Right forelimb (tissue), 1 donor: ENCODE measurements around the gene FXYD2.

Experiments
- DNase-seq: peaks from one replicate; pipeline ENCODE4 v3.0.0-alpha.2; 2018

Gene FXYD2

DNA sequence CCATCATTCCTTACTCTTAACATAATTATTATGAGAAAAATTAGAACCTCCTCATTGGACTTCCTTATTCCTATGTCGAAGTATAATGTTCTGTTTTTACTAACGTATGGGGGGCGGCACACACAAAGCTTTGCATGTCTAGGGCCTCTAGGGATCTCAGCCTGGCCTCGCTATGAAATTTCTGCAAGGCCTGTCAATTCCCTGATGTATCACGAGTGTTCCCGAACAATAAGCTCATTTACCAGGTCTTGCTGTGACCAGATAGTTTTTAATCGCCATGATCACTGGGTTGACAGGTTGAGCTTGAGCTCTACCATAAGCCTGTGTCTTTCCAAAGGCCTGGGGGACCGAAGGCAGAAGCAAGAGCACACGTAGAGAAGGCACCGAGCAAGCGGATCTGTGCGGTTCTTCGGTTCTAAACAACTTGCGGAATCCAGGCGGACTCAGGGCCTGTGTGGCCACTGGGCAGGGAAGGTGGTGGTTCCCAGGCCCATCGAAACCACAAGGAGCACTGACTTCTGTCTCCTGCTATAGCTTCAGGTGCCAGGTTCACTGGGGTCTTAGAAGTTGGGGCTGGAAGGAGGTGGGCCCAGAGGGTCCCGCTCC is 10.4 kb upstream of the FXYD2 start:
- peak; percentile 12 for DNase-seq

DNA sequence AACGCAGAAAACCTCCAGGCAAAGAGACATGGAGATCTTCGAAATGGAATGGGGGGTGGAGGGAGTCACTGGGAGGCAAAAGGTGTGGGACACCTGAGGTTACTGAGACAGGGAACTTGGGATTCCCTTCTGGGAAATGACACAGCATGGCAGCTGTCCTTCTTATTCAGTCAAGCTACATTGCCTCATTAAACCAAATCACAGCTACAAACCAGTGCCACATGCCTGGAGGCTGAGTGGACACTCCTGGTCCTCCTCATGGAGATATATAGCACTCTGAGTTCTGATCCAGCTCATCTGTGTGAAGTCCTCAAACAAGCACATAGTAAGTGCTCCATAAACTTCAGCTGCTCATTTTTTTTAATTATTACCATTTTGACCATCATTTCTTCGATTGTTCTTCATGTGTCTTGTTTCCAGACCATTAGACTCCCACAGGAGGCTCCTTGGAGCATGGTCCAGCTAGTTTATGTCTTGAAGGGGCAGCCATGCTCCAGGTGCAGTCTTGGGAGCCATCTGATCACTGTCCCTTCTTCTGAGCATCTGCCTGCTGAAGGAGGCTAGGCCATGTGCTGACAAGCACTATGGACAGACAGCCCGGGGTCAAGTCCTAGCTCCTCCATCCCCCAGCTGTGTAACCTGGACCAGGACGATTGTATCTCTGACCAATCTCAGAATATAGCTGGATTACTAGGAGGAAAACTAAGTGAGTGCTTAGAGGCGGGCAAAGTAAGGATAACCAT is 9.7 kb upstream of the FXYD2 start:
- DNase-seq: peak; percentile 18

GRCh38 chr11:117833401-117833891 is 8.9 kb upstream of the FXYD2 start:
- peak; percentile 43 for DNase-seq

DNA sequence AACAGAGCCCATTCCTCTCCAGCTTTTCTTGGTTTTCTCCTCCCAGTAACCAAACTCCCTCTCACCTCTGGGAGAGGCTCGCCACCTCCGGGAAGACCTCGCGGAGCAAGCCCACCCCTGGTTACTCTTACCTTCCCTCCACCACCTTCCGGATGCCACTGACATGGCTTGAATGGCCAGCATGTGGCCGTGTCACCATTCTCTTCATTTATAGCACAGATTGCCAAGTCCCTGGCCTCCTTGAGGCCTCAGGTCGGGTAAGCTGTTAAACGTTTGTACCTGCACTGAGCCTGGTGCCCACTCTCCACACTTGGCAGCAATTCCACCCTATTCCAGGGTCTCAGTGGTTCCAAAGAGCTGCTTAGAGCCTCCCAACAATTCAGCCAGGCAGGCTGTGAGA is 8.0 kb upstream of the FXYD2 start:
- no peak for DNase-seq

DNA sequence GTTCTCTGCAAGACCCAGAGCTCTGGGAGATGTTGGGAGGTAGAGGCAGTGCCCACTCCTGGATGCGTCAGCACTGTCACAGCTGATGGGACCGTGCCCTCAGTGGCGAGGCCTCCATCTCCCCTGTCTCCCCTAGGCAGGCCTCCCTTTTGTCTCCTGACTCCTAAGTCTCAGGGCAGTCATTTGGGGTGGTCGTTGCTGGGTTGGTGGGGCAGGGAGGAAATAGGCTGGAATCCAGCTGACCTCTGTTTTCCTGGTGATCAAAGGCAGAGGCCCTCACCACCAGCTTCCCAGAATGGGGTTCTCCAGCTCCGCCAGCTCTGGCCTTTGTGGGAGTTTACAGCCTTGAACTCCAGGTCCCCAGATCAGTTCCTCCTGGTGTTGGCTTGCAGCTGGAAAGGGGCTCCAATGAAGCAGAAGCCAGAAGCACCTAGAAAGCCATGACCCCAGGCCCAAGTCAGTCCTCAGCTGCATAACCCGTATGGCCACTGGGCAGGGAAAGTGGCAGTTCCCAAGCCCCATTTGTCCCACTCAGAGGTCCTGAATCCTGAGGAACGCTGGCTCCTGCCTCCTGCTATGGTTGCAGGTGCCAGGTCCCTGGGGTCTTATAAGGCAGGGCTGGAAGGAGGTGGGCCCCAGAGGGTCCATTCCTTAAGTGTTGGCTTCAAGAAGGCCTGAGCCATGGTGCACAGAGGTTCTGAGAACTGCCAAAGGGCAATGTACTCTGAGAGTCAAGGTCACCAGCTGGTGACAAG is 7.3 kb upstream of the FXYD2 start:
- DNase-seq: peak; percentile 30

DNA sequence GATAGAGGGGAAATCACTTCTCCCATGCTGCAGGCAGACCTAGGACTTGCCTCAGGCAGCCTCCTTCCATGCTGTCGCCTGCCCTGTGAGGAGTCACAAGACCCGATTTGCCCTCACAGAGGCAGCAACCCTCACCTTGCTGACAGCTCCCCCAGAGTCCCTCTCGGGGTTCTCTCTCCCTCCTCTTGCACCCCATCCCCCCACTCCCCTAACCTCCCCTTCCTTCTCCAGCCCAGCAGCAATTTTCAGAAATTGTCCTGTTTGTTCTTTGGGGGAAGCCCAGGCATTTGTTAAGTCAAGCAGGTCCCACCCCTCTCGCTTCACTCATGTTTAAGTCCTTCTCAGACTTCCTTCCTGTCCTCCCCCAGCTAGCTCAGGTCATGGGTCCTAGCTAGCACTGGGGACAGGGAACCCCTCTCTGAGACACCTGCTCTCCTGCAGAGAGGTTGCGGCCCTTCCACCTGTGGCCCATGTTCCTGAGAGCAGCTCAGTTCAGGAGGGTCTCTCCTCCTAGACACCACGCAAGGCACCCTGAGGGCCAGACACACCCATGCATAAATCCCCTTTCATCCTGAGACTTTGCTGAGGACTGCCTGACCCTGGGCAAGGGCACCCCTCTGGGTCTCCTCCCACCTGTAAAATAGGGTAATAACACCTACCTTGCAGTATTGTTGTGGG is 6.3 kb upstream of the FXYD2 start:
- peak; percentile 32 for DNase-seq

- DNase-seq: peak; percentile 37
Observed at GRCh38 chr11:117830072-117830471, 5.5 kb upstream of the FXYD2 start.

- DNase-seq: peak; percentile 40
Observed at GRCh38 chr11:117829369-117829725, 4.8 kb upstream of the FXYD2 start.

DNA sequence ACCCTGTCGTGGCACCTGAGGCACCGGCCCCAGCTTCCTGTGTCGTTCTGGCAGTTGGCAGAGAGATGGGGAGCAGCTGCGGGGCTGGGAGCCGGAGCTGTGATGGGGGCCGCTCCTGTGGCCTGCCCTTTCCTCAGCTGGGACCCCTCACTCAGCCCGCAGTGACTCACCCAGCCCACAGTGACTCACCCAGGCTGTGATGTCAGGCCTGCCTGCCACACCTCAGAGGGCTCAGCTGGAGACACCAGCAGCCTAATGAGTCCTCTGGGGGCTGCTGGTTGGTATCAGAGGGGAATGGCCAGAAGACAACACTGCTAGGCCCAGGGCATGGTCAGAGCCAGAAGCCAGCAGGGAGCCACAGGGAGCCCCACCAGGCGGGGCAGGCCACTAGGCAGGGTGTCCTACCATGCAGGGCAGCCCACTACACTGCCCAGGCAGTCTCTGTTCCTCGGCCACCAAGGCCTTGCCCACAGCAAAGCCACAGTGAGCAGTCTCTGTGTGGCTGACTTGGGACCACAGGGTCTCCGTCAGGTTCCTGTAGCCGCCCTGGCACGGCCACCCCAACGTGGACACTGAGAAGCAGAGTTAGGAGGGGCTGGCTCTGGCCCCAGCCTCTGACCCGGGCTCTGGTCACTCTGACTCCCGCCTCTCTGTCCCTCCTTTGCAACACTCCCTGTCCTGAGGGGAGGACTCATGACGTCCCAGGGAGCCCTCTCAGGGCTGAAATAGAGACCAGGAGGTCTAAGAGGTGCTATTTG is 4.2 kb upstream of the FXYD2 start:
- DNase-seq: peak; percentile 44

GRCh38 chr11:117827521-117828511 is 3.3 kb upstream of the FXYD2 start:
- peak; percentile 39 for DNase-seq

GRCh38 chr11:117826832-117827231 is 2.3 kb upstream of the FXYD2 start:
- DNase-seq: no peak

GRCh38 chr11:117826190-117826570 is 1.6 kb upstream of the FXYD2 start:
- DNase-seq: no peak

- peak; percentile 35 for DNase-seq
Observed at GRCh38 chr11:117825538-117826189, 1.1 kb upstream of the FXYD2 start.

GRCh38 chr11:117823946-117824420 is 561 bp downstream of the FXYD2 start:
- DNase-seq: peak; percentile 58

- no peak for DNase-seq
Observed at GRCh38 chr11:117823294-117823945, 1.1 kb downstream of the FXYD2 start.

DNA sequence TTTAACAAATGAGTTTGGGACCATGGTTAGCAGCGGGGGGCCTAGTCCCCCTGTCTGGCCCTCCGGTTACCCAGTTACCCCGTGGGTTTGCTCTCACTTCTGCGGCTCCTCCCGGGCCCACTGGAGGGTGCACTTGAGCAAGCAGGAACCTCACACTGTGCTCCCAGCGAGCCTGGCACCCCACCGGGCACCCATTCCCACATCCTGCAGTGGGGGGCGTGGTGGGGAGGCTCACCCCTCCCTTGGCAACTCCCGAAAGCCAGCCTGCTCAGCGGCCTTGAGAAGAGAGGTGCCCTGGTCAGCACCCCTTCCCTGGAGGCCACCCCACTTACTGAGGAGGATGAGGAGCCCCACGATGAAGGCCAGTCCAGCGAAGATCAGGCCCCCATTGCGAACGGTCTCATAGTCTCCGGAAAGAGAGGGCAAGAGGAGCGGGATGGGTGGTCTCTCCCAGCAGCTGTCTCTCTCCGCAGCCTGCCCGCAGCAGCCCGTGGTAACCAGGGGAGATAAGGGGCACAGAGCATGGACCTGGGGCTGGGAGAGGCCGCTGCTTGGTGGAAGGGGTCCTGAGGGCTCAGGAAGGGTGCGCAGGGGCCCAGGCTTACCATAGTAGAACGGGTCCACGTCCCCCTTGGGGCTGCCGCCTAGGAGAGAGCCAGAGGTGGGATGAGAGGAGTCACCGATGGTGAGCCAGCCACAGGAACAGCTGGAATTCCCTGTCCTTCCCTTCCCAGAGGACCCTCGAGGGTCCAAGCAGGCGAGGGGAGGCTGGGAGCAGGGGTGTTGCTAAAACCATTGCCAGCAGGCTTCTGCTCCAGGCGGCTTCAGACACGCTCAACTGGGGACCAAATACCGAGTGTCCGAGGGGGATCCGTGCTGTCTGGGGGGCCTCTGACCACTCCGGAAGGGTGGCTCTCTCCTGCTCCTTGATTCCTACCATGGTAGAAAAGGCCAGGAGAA is 2.2 kb downstream of the FXYD2 start:
- no peak for DNase-seq

DNA sequence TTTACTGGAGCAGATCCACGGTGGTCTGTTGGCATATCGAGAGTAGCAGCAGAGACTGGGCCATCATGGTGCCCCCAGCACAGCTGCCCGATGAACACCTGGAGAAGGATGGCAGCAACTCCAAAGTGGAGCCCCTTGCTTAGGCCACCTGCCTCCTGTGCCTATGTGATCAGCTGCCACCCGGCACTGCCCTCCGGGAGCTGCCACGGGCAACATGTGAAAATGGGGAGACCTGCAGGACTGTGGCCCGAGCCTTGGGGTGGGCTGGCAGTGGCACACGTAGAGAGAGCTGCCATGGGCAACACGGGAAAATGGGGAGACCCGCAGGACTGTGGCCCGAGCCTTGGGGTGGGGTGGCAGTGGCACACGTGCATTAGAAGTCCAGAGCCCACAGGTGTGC is 3.1 kb downstream of the FXYD2 start:
- DNase-seq: no peak

DNA sequence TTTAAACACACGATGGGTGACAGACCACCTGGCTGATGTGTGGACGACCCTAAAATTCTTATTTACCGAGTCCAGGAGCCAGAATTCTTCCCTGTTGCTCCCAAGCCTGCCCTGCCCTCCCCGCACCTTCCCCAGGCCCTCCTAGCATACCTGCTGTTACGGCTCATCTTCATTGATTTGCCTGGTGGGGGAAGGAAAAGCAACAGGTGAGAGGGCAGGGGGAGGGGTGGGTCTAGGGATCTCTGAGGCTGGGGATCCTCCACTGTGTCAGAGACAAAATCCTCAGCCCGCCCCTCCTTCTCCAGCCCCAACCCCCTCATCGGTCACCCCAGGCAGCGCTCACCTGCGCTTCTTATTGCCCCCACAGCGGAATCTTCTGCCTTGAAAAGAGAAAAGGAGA is 4.0 kb downstream of the FXYD2 start:
- DNase-seq: no peak

- no peak for DNase-seq
Observed at GRCh38 chr11:117820071-117820470, 4.5 kb downstream of the FXYD2 start.
